Measurements from ENCODE around the gene RNU6-7.

RNU6-7 gene

GRCh38 chr14:32205554-32205953 lies 3.7 kb downstream of the RNU6-7 start:
- DNase-seq (ENCODE audit: low read depth): no peak

GRCh38 chr14:32205984-32206383 lies 4.1 kb downstream of the RNU6-7 start:
- no peak for DNase-seq (ENCODE audit: low read depth)

- no peak for DNase-seq (ENCODE audit: low read depth)
These were observed 4.7 kb downstream of the RNU6-7 start for GRCh38 chr14:32206552-32206951.

GRCh38 chr14:32208490-32208889 lies 6.6 kb downstream of the RNU6-7 start:
- no peak for DNase-seq (ENCODE audit: low read depth)

- no peak for DNase-seq (ENCODE audit: low read depth)
These were observed 7.6 kb downstream of the RNU6-7 start for GRCh38 chr14:32209471-32209870.

GRCh38 chr14:32211068-32211404 lies 9.2 kb downstream of the RNU6-7 start:
- DNase-seq (ENCODE audit: low read depth): no peak

- no peak for DNase-seq (ENCODE audit: low read depth)
These were observed 11.0 kb downstream of the RNU6-7 start for GRCh38 chr14:32212833-32213232.

- no peak for DNase-seq (ENCODE audit: low read depth)
These were observed 15.5 kb downstream of the RNU6-7 start for GRCh38 chr14:32217301-32217700.

- peak; percentile 47 for DNase-seq (ENCODE audit: low read depth)
These were observed 23.0 kb downstream of the RNU6-7 start for GRCh38 chr14:32224737-32225377.

GRCh38 chr14:32225378-32225920 lies 23.6 kb downstream of the RNU6-7 start:
- no peak for DNase-seq (ENCODE audit: low read depth)

GRCh38 chr14:32226056-32226455 lies 24.2 kb downstream of the RNU6-7 start:
- DNase-seq (ENCODE audit: low read depth): no peak

- DNase-seq (ENCODE audit: low read depth): no peak
These were observed 28.3 kb downstream of the RNU6-7 start for GRCh38 chr14:32230181-32230580.

- no peak for DNase-seq (ENCODE audit: low read depth)
These were observed 28.9 kb downstream of the RNU6-7 start for GRCh38 chr14:32230695-32231280.

- no peak for DNase-seq (ENCODE audit: low read depth)
These were observed 30.6 kb downstream of the RNU6-7 start for GRCh38 chr14:32232481-32232880.

- no peak for DNase-seq (ENCODE audit: low read depth)
These were observed 31.4 kb downstream of the RNU6-7 start for GRCh38 chr14:32233260-32233659.

- DNase-seq (ENCODE audit: low read depth): no peak
These were observed 42.6 kb downstream of the RNU6-7 start for GRCh38 chr14:32244404-32244803.

GRCh38 chr14:32246751-32247150 lies 44.9 kb downstream of the RNU6-7 start:
- DNase-seq (ENCODE audit: low read depth): no peak

GRCh38 chr14:32249371-32249770 lies 47.5 kb downstream of the RNU6-7 start:
- no peak for DNase-seq (ENCODE audit: low read depth)

- no peak for DNase-seq (ENCODE audit: low read depth)
These were observed 47.9 kb downstream of the RNU6-7 start for GRCh38 chr14:32249780-32250179.

- no peak for DNase-seq (ENCODE audit: low read depth)
These were observed 48.8 kb downstream of the RNU6-7 start for GRCh38 chr14:32250681-32251080.

GRCh38 chr14:32251530-32251929 lies 49.7 kb downstream of the RNU6-7 start:
- no peak for DNase-seq (ENCODE audit: low read depth)
